HEK293T (cell line): ENCODE results near the gene MYOD1.

ENCODE experiments used
- CTCF ChIA-PET: fragments of 350-600 bp; formaldehyde crosslinking; extraction: SDS; loops from one replicate; lab custom pipeline; 2021; ENCODE audit warnings: antibody characterized with exemption, inconsistent platforms; lab: Yijun Ruan, JAX
- POLR2A ChIA-PET: fragments of 350-600 bp; formaldehyde crosslinking; extraction: SDS; loops from one replicate; lab custom pipeline; 2020; ENCODE audit warnings: antibody characterized with exemption, inconsistent platforms; lab: Yijun Ruan, JAX
- DNase-seq: peaks from one replicate; pipeline ENCODE4 v3.0.0; 2012; ENCODE audit warnings: mixed read lengths; ENCODE audit errors: extremely low spot score
- ARNT ChIP-seq: fragments of 450-650 bp; IDR thresholded peaks from 2 replicates; pipeline ENCODE4 v1.6.1; 2017; ENCODE audit warnings: mild to moderate bottlenecking
- BHLHE40 ChIP-seq: fragments of 450-650 bp; IDR thresholded peaks from 2 replicates; pipeline ENCODE4 v1.6.1; 2016; ENCODE audit warnings: mild to moderate bottlenecking, moderate library complexity, borderline replicate concordance
- CTBP1 ChIP-seq: fragments of 450-650 bp; IDR thresholded peaks from 2 replicates; pipeline ENCODE4 v1.6.1; 2016; ENCODE audit warnings: borderline replicate concordance
- ELF4 ChIP-seq: fragments of 450-650 bp; IDR thresholded peaks from 2 replicates; pipeline ENCODE4 v1.6.1; 2017; ENCODE audit warnings: antibody characterized with exemption
- FOXA1 ChIP-seq: fragments of 450-650 bp; IDR thresholded peaks from 2 replicates; pipeline ENCODE4 v1.6.1; 2016; ENCODE audit warnings: mild to moderate bottlenecking
- FOXK2 ChIP-seq: fragments of 450-650 bp; IDR thresholded peaks from 2 replicates; pipeline ENCODE4 v1.6.1; 2016; ENCODE audit warnings: mild to moderate bottlenecking
- FOXM1 ChIP-seq: fragments of 450-650 bp; IDR thresholded peaks from 2 replicates; pipeline ENCODE4 v1.6.1; 2017; ENCODE audit warnings: mild to moderate bottlenecking, borderline replicate concordance
- HDGF ChIP-seq: fragments of 450-650 bp; IDR thresholded peaks from 2 replicates; pipeline ENCODE4 v1.6.1; 2017; ENCODE audit warnings: antibody characterized with exemption, borderline replicate concordance
- L3MBTL2 ChIP-seq: fragments of 450-650 bp; conservative IDR thresholded peaks from 2 replicates; pipeline ENCODE4 v1.6.1; 2016; ENCODE audit warnings: mild to moderate bottlenecking
- LEF1 ChIP-seq: fragments of 450-650 bp; IDR thresholded peaks from 2 replicates; pipeline ENCODE4 v1.6.1; 2017; ENCODE audit warnings: mild to moderate bottlenecking, borderline replicate concordance
- NFRKB ChIP-seq: fragments of 450-650 bp; IDR thresholded peaks from 2 replicates; pipeline ENCODE4 v1.6.1; 2016; ENCODE audit warnings: mild to moderate bottlenecking, moderate library complexity
- PKNOX1 ChIP-seq: fragments of 450-650 bp; IDR thresholded peaks from 2 replicates; pipeline ENCODE4 v1.6.1; 2016
- SP1 ChIP-seq: fragments of 450-650 bp; IDR thresholded peaks from 2 replicates; pipeline ENCODE4 v1.6.1; 2017
- SUZ12 ChIP-seq: fragments of 450-650 bp; IDR thresholded peaks from 2 replicates; pipeline ENCODE4 v1.6.1; 2016; ENCODE audit warnings: mild to moderate bottlenecking
- TARDBP ChIP-seq: fragments of 450-650 bp; IDR thresholded peaks from 2 replicates; pipeline ENCODE4 v1.6.1; 2016
- ZNF384 ChIP-seq: fragments of 450-650 bp; IDR thresholded peaks from 2 replicates; pipeline ENCODE4 v1.6.1; 2016

MYOD1 gene

DNA sequence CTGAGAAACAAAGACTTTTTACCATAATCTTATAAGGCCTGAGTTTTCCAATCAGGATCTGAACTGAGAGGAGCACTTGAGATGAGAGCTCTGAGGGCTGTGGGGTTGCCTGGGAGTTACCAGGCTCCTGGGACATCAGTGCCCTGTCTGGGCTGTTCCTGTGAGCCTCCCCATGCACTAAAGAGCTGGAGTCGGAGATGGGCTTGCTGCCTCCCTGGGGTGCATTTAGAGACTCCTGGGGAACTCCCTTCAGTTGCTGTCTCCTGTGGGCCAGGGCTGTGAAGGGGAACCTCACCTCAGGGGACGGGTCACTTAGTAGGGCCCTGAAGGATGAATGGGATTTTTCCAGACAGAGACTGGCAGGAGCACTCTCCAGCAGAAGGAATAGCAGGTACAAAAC lies 48.5 kb downstream of the MYOD1 start:
- POLR2A ChIA-PET: no interaction called here
- TF ChIP-seq SUZ12 (no peak), NFRKB (no peak), FOXA1 (no peak), L3MBTL2 (no peak), BHLHE40 (no peak), HDGF (no peak), PKNOX1 (no peak), SP1 (no peak), TARDBP (no peak), FOXM1 (no peak), ELF4 (no peak), ZNF384 (no peak), FOXK2 (no peak), ARNT (no peak), LEF1 (no peak), CTBP1 (no peak)
- DNase-seq: no peak
- CTCF ChIA-PET: interaction anchor here (0.6 kb wide), 2 partner anchors 97 to 413 kb away, joined by 3 read pairs; no protein-coding TSS in a partner anchor

DNA sequence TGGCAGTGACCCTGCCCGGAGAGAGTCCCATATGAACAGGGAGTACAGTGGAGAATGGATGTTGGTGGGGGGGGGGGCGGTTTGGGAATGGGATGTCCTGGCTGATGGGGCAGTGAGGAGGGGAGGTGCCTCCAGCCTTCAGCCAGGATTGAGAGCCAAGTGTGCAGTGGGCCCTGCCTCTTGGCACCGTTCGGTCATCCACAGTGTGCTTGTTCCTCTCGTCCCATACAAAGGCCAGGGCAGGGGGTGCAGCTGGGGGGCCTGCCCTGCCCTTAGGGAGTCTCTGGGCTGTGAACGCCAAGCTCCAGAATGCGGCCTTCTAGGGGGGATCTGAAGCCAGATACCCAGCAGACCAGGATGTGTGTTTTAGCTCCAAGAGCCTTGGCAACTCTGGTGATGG lies 49.2 kb downstream of the MYOD1 start:
- CTCF ChIA-PET: interaction anchor here (0.6 to 0.9 kb wide), 2 partner anchors 56 to 414 kb away, joined by 3 read pairs; no protein-coding TSS in a partner anchor
- TF ChIP-seq PKNOX1 (no peak), SUZ12 (no peak), FOXA1 (no peak), FOXK2 (no peak), TARDBP (no peak), L3MBTL2 (no peak), LEF1 (no peak), ARNT (no peak), SP1 (no peak)
- no peak for DNase-seq
- POLR2A ChIA-PET: no interaction called here

- TF ChIP-seq FOXK2 (no peak), TARDBP (no peak), ELF4 (no peak), ZNF384 (no peak), LEF1 (no peak), BHLHE40 (no peak), PKNOX1 (no peak), HDGF (no peak), SUZ12 (no peak), NFRKB (no peak), FOXA1 (no peak), CTBP1 (no peak), FOXM1 (no peak), ARNT (no peak), SP1 (no peak), L3MBTL2 (no peak)
- DNase-seq: no peak
- ChIA-PET CTCF (interaction anchor here (0.9 kb wide), 1 partner anchor 55 kb away, joined by 3 read pairs; no protein-coding TSS in a partner anchor), POLR2A (no interaction called here)
Observed at GRCh38 chr11:17769218-17769617, 49.8 kb downstream of the MYOD1 start.

- TF ChIP-seq SP1 (no peak), L3MBTL2 (no peak), SUZ12 (no peak), LEF1 (no peak), BHLHE40 (no peak), TARDBP (no peak), FOXM1 (no peak), HDGF (no peak), PKNOX1 (no peak), ZNF384 (no peak), CTBP1 (no peak), FOXK2 (no peak), ARNT (no peak), ELF4 (no peak), FOXA1 (no peak)
- CTCF ChIA-PET: no interaction called here
- POLR2A ChIA-PET: no interaction called here
- DNase-seq: no peak
Observed at GRCh38 chr11:17770048-17770652, 50.8 kb downstream of the MYOD1 start.

- TF ChIP-seq LEF1 (no peak), HDGF (no peak), SP1 (no peak), SUZ12 (no peak), NFRKB (no peak), CTBP1 (no peak), FOXK2 (no peak), BHLHE40 (no peak)
- ChIA-PET CTCF (no interaction called here), POLR2A (no interaction called here)
- no peak for DNase-seq
Observed at GRCh38 chr11:17770917-17771316, 51.5 kb downstream of the MYOD1 start.
